H1 (cell line): ENCODE measurements around the gene CALY. TPM values are rescaled to one million over a fixed set of nuclear protein-coding genes. Genes with fewer than 3 reads are reported as not detected.
A peak's percentile ranks its signal among the peaks of the same experiment; 100 is the strongest.

ENCODE experiments used
- CTCF ChIA-PET: fragments of 300-600 bp; sonication (Branson Sonifier 250); formaldehyde crosslinking; loops from one replicate; lab custom pipeline; 2021; ENCODE audit not compliant: partially characterized antibody; lab: Charles Lee
- POLR2A ChIA-PET: fragments of 300-600 bp; sonication (Branson Sonifier 250); formaldehyde crosslinking; loops from one replicate; lab custom pipeline; 2021; ENCODE audit warnings: inconsistent platforms; ENCODE audit not compliant: partially characterized antibody; lab: Charles Lee
- DNase-seq, 2 experiments: peaks; one replicate each; pipeline versions ENCODE4 v3.0.0 to v3.0.0-alpha.2; 2010 to 2022; ENCODE audit warnings: low spot score in 2 of 2, low read depth in 1 of 2, mixed read lengths in 1 of 2
- FAIRE-seq: peaks from 2 replicates; lab custom pipeline; 2011; peaks lifted over from hg19 to GRCh38; lab: Jason Lieb, UNC
- H2AFZ ChIP-seq: 2 replicates; pipeline ENCODE4 v1.8.1; 2012; ENCODE audit warnings: low read length, inconsistent platforms
- H2AK5ac ChIP-seq: 2 replicates; pipeline ENCODE4 v1.6.1; 2013; ENCODE audit warnings: low read depth, low read length
- H2BK120ac ChIP-seq: replicated peaks from 2 replicates; pipeline ENCODE3; 2013; ENCODE audit warnings: low read depth, low read length, inconsistent platforms
- H2BK12ac ChIP-seq: 2 replicates; pipeline ENCODE4 v1.6.1; 2013; ENCODE audit warnings: low read depth, low read length
- H2BK15ac ChIP-seq: 2 replicates; pipeline ENCODE4 v1.6.1; 2013; ENCODE audit warnings: low read length
- H2BK20ac ChIP-seq: 2 replicates; pipeline ENCODE4 v1.6.1; 2013; ENCODE audit warnings: low read length
- H2BK5ac ChIP-seq: 2 replicates; pipeline ENCODE4 v1.6.1; 2013; ENCODE audit warnings: low read depth, low read length
- H3K14ac ChIP-seq: 2 replicates; pipeline ENCODE4 v1.6.1; 2013; ENCODE audit warnings: inconsistent platforms; ENCODE audit not compliant: insufficient read length
- H3K18ac ChIP-seq: 2 replicates; pipeline ENCODE4 v1.6.1; 2013; ENCODE audit warnings: low read length; ENCODE audit errors: extremely low read depth
- H3K23ac ChIP-seq: 2 replicates; pipeline ENCODE4 v1.6.1; 2013; ENCODE audit warnings: inconsistent platforms; ENCODE audit not compliant: insufficient read length
- H3K23me2 ChIP-seq: 2 replicates; pipeline ENCODE4 v1.6.1; 2013; ENCODE audit warnings: low read depth, low read length
- H3K27ac ChIP-seq: 2 replicates; pipeline ENCODE4 v1.6.1; 2011; ENCODE audit warnings: low read depth, low read length, inconsistent platforms
- H3K27me3 ChIP-seq, 4 experiments: replicated peaks in 1 of 4; 1 replicate in 1 of 4; 2 replicates in 3 of 4; pipeline versions ENCODE4 v1.6.1 to v1.8.1; 2011 to 2013; ENCODE audit warnings: low read length in 3 of 4, mild to moderate bottlenecking in 3 of 4, inconsistent platforms in 2 of 4, mixed read lengths in 2 of 4, moderate library complexity in 1 of 4; ENCODE audit not compliant: control insufficient read depth in 3 of 4, insufficient read depth in 3 of 4; ENCODE audit errors: extremely low read depth in 1 of 4
- H3K36me3 ChIP-seq, 4 experiments: 2 replicates each; pipeline versions ENCODE4 v1.6.1 to v1.8.1; 2011 to 2013; ENCODE audit warnings: mild to moderate bottlenecking in 4 of 4, low read length in 3 of 4, moderate library complexity in 2 of 4, control low read depth in 1 of 4, inconsistent platforms in 1 of 4; ENCODE audit not compliant: insufficient read depth in 4 of 4, control insufficient read depth in 2 of 4
- H3K4ac ChIP-seq: replicated peaks from 2 replicates; pipeline ENCODE3; 2013; ENCODE audit warnings: low read length, low read depth, mixed read lengths, inconsistent platforms; ENCODE audit not compliant: insufficient read length
- H3K4me1 ChIP-seq, 4 experiments: replicated peaks in 1 of 4; 1 replicate in 1 of 4; 2 replicates in 3 of 4; pipeline versions ENCODE4 v1.6.1 to v1.8.1; 2011 to 2013; ENCODE audit warnings: low read length in 3 of 4, inconsistent platforms in 2 of 4, mixed read lengths in 1 of 4; ENCODE audit not compliant: insufficient read depth in 4 of 4, control insufficient read depth in 3 of 4
- H3K4me2 ChIP-seq, 2 experiments: 2 replicates each; pipeline versions ENCODE4 v1.6.1 to v1.8.1; 2011 to 2013; ENCODE audit warnings: low read depth in 2 of 2, low read length in 2 of 2, control low read depth in 1 of 2, inconsistent platforms in 1 of 2, mild to moderate bottlenecking in 1 of 2; ENCODE audit not compliant: insufficient read depth in 1 of 2
- H3K4me3 ChIP-seq, 4 experiments: fragments of 200-600, 300-600 bp in 1 of 4; sonication (generic), shearing (Covaris generic), sonication (Bioruptor Twin) in 1 of 4; 2 replicates each; pipeline versions ENCODE4 v1.5.1 to v1.8.1; 2011 to 2016; ENCODE audit warnings: low read length in 4 of 4, low read depth in 3 of 4, control low read depth in 2 of 4, inconsistent platforms in 2 of 4, mild to moderate bottlenecking in 2 of 4, mixed read lengths in 1 of 4, moderate library complexity in 1 of 4; ENCODE audit not compliant: insufficient read depth in 2 of 4; ENCODE audit errors: extremely low read depth in 1 of 4
- H3K56ac ChIP-seq: replicated peaks from 2 replicates; pipeline ENCODE3; 2013; ENCODE audit warnings: low read depth, mild to moderate bottlenecking, mixed read lengths, low read length, inconsistent platforms; ENCODE audit not compliant: insufficient read length
- H3K79me1 ChIP-seq: 2 replicates; pipeline ENCODE4 v1.6.1; 2013; ENCODE audit warnings: low read depth, low read length, control low read depth
- H3K79me2 ChIP-seq, 2 experiments: 2 replicates each; pipeline versions ENCODE4 v1.6.1 to v1.8.1; 2012 to 2013; ENCODE audit warnings: low read length in 2 of 2, mild to moderate bottlenecking in 2 of 2, inconsistent platforms in 1 of 2; ENCODE audit not compliant: insufficient read depth in 2 of 2, control insufficient read depth in 1 of 2
- H3K9ac ChIP-seq, 4 experiments: replicated peaks in 1 of 4; 1 replicate in 1 of 4; 2 replicates in 3 of 4; pipeline versions ENCODE4 v1.6.1 to v1.8.1; 2011 to 2013; ENCODE audit warnings: low read depth in 3 of 4, low read length in 3 of 4, control low read depth in 2 of 4, mild to moderate bottlenecking in 2 of 4, moderate library complexity in 2 of 4, inconsistent platforms in 1 of 4; ENCODE audit errors: extremely low read depth in 1 of 4
- H3K9me3 ChIP-seq, 2 experiments: 2 replicates each; pipeline versions ENCODE4 v1.6.1 to v1.8.1; 2012 to 2013; ENCODE audit warnings: mild to moderate bottlenecking in 2 of 2, moderate library complexity in 2 of 2, control low read depth in 1 of 2, inconsistent platforms in 1 of 2, low read depth in 1 of 2, low read length in 1 of 2, mixed read lengths in 1 of 2; ENCODE audit not compliant: insufficient read depth in 2 of 2
- H4K20me1 ChIP-seq, 2 experiments: replicated peaks in 1 of 2; 2 replicates each; pipeline versions ENCODE3 to v1.8.1; 2011 to 2013; ENCODE audit warnings: inconsistent platforms in 2 of 2, low read length in 2 of 2, mild to moderate bottlenecking in 1 of 2; ENCODE audit not compliant: insufficient read depth in 2 of 2, control insufficient read depth in 1 of 2
- H4K5ac ChIP-seq: 2 replicates; pipeline ENCODE4 v1.6.1; 2013; ENCODE audit warnings: low read length, low read depth, mixed read lengths, inconsistent platforms; ENCODE audit not compliant: insufficient read length
- H4K8ac ChIP-seq: 2 replicates; pipeline ENCODE4 v1.8.0; 2013; ENCODE audit warnings: mild to moderate bottlenecking, moderate library complexity, low read length, inconsistent platforms; ENCODE audit not compliant: insufficient read depth; ENCODE audit errors: extremely low read depth
- H4K91ac ChIP-seq: replicated peaks from 2 replicates; pipeline ENCODE3; 2013; ENCODE audit warnings: low read length, mixed read lengths, inconsistent platforms; ENCODE audit not compliant: insufficient read length
- EZH2 ChIP-seq: fragments of 200-600 bp; sonication (generic); IDR thresholded peaks from 2 replicates; pipeline ENCODE4 v1.7.1; 2012; ENCODE audit warnings: low read depth, mild to moderate bottlenecking, moderate library complexity, low read length, inconsistent platforms; ENCODE audit not compliant: severe bottlenecking
- HDAC6 ChIP-seq: IDR thresholded peaks from one replicate; pipeline ENCODE4 v1.7.1; 2012; ENCODE audit warnings: low read depth, mild to moderate bottlenecking, inconsistent platforms, low read length, moderate library complexity
- MAX ChIP-seq: IDR thresholded peaks from 2 replicates; pipeline ENCODE4 v1.6.1; 2012; ENCODE audit warnings: inconsistent platforms
- NRF1 ChIP-seq: IDR thresholded peaks from 2 replicates; pipeline ENCODE4 v1.6.1; 2011; ENCODE audit warnings: mild to moderate bottlenecking, low read depth, low read length, improper control_type of control experiment
- SUZ12 ChIP-seq: fragments of 200-600 bp; sonication (generic); IDR thresholded peaks from 2 replicates; pipeline ENCODE4 v1.6.1; 2012; ENCODE audit warnings: mild to moderate bottlenecking, inconsistent platforms, low read length, moderate library complexity, mixed read lengths
- WGBS, 2 experiments: shearing (Covaris generic) in 1 of 2; methylation state at CpG; one replicate each; pipeline versions ENCODE4 v1.1.6 to v1.1.7; 2013 to 2015; ENCODE audit warnings: low lambda C conversion rate in 2 of 2, mixed read lengths in 2 of 2, inconsistent platforms in 1 of 2, low coverage in 1 of 2, missing lambda C conversion rate in 1 of 2; ENCODE audit not compliant: insufficient replicate concordance in 2 of 2, insufficient coverage in 1 of 2, insufficient read length in 1 of 2; ENCODE audit errors: extremely low coverage in 1 of 2, missing lambda C conversion rate in 1 of 2; 5-methylcytosine and 5-hydroxymethylcytosine counted together
- long read RNA-seq, 2 experiments: library from RNA in 1 of 2; library from capped mRNA in 1 of 2; stranded (forward); transcript quantifications; one replicate each; pipeline ENCODE4 v2.0.0, GENCODE V29; 2021; ENCODE audit warnings: inconsistent platforms in 1 of 2
- polyA minus RNA-seq, 3 experiments: library from RNA; depleted of rRNA, polyadenylated mRNA; stranded (reverse); fragments of >200 nt; gene quantifications; 1 replicate in 2 of 3; 2 replicates in 1 of 3; pipeline ENCODE4 v1.2.3, GENCODE V29; 2011
- polyA plus RNA-seq, 7 experiments: library from polyadenylated mRNA; depleted of rRNA in 3 of 7; stranded (reverse) in 5 of 7; unstranded in 2 of 7; fragments of >200 nt in 5 of 7; fragments of 200-250 nt in 2 of 7; gene quantifications; 1 replicate in 5 of 7; 2 replicates in 1 of 7; 4 replicates in 1 of 7; pipeline versions ENCODE4 v1.2.1 to v1.2.3, GENCODE V29; 2011 to 2013; ENCODE audit warnings: missing spikeins in 2 of 7, mixed read lengths in 2 of 7
- total RNA-seq: library from RNA; stranded (reverse); fragmentation: NEBNext Ultra II Directional; extraction: Animal tissue kit (Norgen Biotek cat#: 25700); gene quantifications from 2 replicates; pipeline ENCODE4 v1.2.1, GENCODE V29; 2021

The CALY gene, protein sequence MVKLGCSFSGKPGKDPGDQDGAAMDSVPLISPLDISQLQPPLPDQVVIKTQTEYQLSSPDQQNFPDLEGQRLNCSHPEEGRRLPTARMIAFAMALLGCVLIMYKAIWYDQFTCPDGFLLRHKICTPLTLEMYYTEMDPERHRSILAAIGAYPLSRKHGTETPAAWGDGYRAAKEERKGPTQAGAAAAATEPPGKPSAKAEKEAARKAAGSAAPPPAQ
- total RNA-seq (1.3 and 1.7 TPM in 2 replicates), polyA plus RNA-seq (2011; rRNA removed) (1.5 and 3.2 TPM in 2 replicates), polyA minus RNA-seq (2011; rRNA and poly(A)+ RNA removed) (not detected in 2 replicates)
- 1.6 TPM for polyA plus RNA-seq (2011; cell fraction: cytosol; rRNA removed)
- 2.1 TPM for polyA plus RNA-seq (2011; cell fraction: nucleus; rRNA removed)
- polyA plus RNA-seq (2012, experiment 1 of 2): 0.88 to 2.4 TPM (median 1.5 TPM) in 4 replicates
- polyA plus RNA-seq (2012, experiment 2 of 2): not detected
- 1.7 TPM for polyA plus RNA-seq (2013, experiment 1 of 2)
- 1.3 TPM for polyA plus RNA-seq (2013, experiment 2 of 2)
- polyA minus RNA-seq (2011; cell fraction: cytosol; rRNA and poly(A)+ RNA removed): not detected
- polyA minus RNA-seq (2011; cell fraction: nucleus; rRNA and poly(A)+ RNA removed): not detected
- long read RNA-seq, experiment 1, partial matches to known transcripts: 0 of 1 reads
- long read RNA-seq, experiment 1, other reads (novel, unspliced or antisense): 0 of 1 reads
- long read RNA-seq, experiment 2: 0 reads

DNA sequence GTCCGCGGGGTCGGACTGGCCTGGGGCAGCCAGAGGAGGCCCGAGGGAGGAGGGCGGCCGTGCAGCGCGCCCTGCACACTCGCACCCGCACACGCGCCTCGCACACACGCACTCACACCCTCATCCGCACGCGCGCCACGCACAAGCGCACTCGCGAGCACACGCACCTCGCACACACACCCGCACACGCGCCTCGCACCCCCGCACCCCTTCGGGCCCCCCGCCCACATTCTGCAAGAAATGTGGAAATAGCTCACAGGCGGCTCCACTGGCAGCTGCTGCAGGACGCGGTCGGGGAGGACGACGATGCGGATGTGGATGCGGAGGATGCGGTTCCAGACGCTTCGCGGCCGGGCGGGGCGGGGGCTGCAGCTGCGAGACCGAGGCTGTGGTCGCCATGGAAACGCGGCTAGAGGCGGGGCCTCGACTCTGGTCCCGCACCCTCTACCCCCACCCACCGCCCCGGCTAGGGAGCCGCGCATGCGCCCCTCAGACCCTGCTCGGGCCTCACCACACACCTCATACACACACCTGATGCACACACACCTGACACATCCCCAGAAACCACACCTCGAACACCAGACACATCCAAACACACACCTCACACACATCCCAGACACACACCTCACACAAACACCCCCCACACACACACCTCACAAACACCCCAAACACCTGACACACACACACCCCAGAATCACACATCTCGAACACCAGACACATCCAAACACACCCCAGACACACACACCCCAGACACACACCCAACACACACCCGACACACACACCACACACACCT is at the start of gene CALY:
Gene CALY, minus strand, starts transcription at position 320 of the 793 bp plus-strand sequence. CDS start 7,907 bp downstream, outside the sequence.
- TF ChIP-seq EZH2: peak; percentile 48
- no peak for TF ChIP-seq HDAC6
- TF ChIP-seq MAX: peak; percentile 15; the same call in 1 of the 2 replicates
- peak; percentile 41 for TF ChIP-seq NRF1
- TF ChIP-seq SUZ12: peak; percentile 47; the same call in 1 of the 2 replicates
- H3K9me3 ChIP-seq: peaks cover 0 to 12% of the 10 kb centered on the region in 2 experiments; a peak in 1 of 4 replicates
- H3K14ac ChIP-seq: no peak within 1 kb of the TSS
- H3K79me2 ChIP-seq: no peaks in the 10 kb centered on the region
- H2BK20ac ChIP-seq: no peak within 1 kb of the TSS
- peak within 1 kb of the TSS; percentile 82; the same call in 1 of the 2 replicates for H2AK5ac ChIP-seq
- no peak within 1 kb of the TSS for H3K18ac ChIP-seq
- H2AFZ ChIP-seq: no peak within 1 kb of the TSS
- no peak within 1 kb of the TSS; the same call in 1 of the 2 replicates for H4K8ac ChIP-seq
- peak in 1 of 2 experiments; percentile 77 for DNase-seq
- H3K4me1 ChIP-seq: peaks cover 0 to 18% (median 4%) of the 10 kb centered on the region in 4 experiments; a peak in 5 of 7 replicates
- peak within 1 kb of the TSS; percentile 50; the same call in 1 of the 2 replicates for H2BK12ac ChIP-seq
- H4K91ac ChIP-seq: no peak within 1 kb of the TSS
- no peak for FAIRE-seq
- H2BK15ac ChIP-seq: peak within 1 kb of the TSS; percentile 92; the same call in 1 of the 2 replicates
- H4K20me1 ChIP-seq: peaks cover 0 to 20% of the 10 kb centered on the region in 2 experiments
- ChIA-PET POLR2A (interaction anchor here (0.7 to 2.5 kb wide), 5 partner anchors 10 to 21 kb away, joined by 3 to 8 read pairs (median 3); partner anchors contain the start of genes FUOM and PRAP1), CTCF (interaction anchor here (1.0 to 1.5 kb wide), 3 partner anchors 8 to 10 kb away, joined by 3 to 5 read pairs (median 4); partner anchors contain the start of gene PRAP1)
- no peak within 1 kb of the TSS for H4K5ac ChIP-seq
- no peak within 1 kb of the TSS for H2BK5ac ChIP-seq
- no peak within 1 kb of the TSS for H3K27ac ChIP-seq
- H3K36me3 ChIP-seq: no peaks in the 10 kb centered on the region; a peak in 1 of 8 replicates
- WGBS, 2 experiments: 51% methylated on average over 34 of the region's 63 CpGs; no CpG with 5 or more reads in 1 of the 2 experiments
- H3K56ac ChIP-seq: peak within 1 kb of the TSS; percentile 90
- peak within 1 kb of the TSS in 1 of 4 experiments; percentile 58; a peak in 2 of 8 replicates for H3K4me3 ChIP-seq
- H3K23ac ChIP-seq: no peak within 1 kb of the TSS
- H3K23me2 ChIP-seq: peaks cover 32% of the 10 kb centered on the region; the same call in 1 of the 2 replicates
- no peak within 1 kb of the TSS for H2BK120ac ChIP-seq
- no peak within 1 kb of the TSS for H3K4ac ChIP-seq
- H3K79me1 ChIP-seq: no peaks in the 10 kb centered on the region
- peak within 1 kb of the TSS; percentile 35 to 64; a peak in 3 of 4 replicates for H3K4me2 ChIP-seq
- peaks cover 27 to 59% (median 55%) of the 10 kb centered on the region in 4 experiments for H3K27me3 ChIP-seq
- H3K9ac ChIP-seq: no peak within 1 kb of the TSS
